OCI-M1 (cell line): ENCODE measurements around the gene RNASE1.
"Not testable (repeated sequence)": the region's sequence is repeated elsewhere in the genome, so short reads cannot be mapped to it uniquely, and the experiment has no call there.

Experiments
- DNase-seq: peaks from one replicate; lab custom pipeline; 2025; lab: John Stamatoyannopoulos, UW

The RNASE1 gene

DNA sequence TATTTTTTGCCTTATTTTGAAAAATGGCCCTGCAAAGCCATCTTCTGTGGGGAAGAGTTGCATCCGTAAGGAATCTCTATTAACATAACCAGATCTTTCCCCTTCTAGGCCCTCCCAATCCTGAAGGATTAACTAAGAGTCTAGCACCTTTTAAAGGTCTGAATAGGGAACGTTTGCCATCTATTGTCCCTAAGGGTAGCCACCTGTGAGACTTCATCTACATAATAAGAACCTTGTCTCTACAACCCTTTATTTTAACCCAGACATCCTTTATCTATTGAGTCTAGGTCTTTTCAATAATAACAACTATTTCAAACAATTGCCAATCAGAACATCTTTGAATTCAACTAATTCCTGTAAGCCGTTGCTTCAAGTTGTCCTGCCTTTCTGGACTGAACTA is 30.0 kb downstream of the RNASE1 start:
- no peak for DNase-seq

DNA sequence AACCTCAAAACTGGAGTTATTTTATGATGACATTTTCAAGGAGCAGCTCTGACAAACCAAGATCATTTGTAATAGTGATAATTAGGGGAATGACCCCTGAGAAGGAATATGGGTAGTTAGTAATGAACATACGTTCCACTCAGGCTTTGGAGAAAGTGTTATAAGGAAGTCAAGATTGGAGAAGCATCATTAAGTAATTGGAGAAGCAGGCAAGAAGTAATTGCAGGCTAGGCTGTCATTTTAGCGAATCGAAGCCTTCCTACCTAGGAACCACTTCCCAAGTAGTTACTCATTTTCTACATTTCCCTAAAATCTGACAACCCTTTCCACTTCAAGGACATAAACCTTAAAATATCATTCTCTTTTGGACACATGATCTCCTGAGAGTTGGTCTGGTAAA is 33.2 kb downstream of the RNASE1 start:
- DNase-seq: no peak

DNA sequence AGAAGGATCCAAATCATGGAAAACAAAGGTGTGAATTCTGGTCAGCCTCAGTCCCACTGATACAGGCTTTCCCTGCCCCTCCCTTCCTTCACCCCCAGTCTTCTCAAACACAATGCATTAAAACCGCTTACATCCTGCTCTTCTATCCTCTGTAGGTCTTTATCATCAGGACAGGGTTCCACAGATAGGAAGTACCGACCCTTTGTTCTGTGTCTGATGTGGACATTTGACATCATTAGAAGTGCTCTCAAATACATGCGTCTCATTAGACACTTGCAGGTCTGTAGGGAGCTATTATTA is 34.1 kb downstream of the RNASE1 start:
- no peak for DNase-seq

DNA sequence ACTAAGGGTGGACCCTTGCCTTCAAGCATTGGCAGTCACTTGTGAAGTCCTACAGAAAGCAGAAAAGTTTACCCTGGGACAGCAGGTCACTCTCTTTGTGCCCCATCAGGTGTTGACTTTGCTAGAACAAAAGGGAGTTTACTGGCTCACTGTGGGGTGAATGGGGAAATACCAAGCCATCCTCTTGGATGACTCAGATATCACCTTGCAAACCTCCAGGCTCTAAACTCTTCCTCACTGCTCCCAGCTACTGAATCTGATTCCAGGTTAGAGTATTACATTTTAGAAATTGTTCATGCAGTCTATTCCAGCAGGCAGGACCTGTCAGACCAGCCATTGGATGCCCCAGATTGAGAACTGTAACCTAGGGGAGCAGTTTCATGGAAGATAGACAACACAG is 41.7 kb downstream of the RNASE1 start:
- no peak for DNase-seq

DNA sequence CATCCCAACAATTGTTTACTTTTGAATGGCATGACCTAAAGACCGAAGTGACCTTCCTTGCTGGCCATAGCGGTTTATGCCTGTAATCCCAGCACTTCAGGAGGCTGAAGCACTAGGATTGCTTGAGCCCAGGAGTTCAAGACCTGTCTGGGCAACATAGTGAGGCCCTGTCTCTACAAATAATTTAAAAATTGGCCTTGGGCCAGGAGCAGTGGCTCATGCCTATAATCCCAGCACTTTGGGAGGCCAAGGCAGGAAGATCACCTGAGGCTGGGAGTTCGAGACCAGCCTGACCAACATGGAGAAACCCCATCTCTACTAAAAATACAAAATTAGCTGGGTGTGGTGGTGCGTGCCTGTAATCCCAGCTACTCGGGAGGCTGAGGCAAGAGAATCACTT is 43.2 kb downstream of the RNASE1 start:
- not testable (repeated sequence) for DNase-seq

DNA sequence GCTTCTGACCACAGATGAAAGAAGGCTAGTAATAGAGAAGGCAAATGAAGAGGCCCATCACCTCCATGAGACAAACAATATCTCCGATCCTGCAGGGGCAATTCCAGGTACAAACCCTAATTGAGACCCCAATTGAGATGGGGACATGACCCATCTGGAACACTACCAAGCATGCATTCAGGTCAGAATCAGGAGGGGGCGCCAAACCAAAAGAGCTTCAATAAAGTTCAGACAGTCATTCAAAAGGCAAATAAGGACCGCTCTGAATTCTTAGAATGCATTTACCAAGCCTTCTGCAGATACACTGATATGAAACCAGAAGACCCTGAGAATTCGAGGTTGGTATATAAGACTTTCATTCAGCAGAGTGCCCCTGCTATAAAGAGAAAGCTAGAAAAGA is 44.7 kb downstream of the RNASE1 start:
- peak; percentile 67 for DNase-seq

DNA sequence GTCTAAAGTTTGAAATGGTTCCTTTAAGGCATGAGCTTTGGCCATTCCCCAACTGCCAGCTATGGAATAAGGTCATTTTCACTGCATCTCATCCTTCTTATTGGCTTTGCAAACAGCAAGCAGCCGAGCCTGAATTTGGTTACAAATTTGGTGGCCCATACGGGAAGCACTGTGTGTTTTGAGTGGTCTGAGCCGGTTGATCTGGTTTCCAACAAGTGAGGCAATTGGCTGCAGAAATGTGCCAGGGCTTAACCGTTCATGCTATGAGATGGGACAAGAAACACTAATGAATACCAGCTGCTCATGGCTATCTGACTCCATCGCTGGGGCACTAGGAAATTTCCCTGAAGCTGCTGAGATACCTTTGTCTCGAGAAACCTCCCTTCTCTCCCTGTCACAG is 47.6 kb downstream of the RNASE1 start:
- no peak for DNase-seq

DNA sequence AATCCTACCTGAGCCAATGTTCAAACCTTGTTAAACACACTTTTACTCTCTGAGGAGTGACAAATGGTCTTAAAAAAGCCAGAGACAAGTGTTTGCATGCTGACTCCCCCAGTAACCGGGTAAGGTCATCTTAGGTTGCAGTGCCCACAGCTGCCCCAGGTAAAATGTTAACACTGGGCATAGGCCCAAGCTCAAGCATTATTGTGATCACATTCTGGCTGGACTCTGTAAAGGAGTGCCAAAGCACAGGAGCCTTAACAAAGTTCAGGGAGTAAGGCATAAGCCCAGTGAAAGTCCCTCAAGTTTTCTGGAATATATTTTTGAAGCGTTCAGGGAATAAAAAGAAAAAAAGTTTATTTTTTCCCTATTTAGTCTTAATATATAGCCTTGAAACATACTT is 48.3 kb downstream of the RNASE1 start:
- DNase-seq: no peak

DNA sequence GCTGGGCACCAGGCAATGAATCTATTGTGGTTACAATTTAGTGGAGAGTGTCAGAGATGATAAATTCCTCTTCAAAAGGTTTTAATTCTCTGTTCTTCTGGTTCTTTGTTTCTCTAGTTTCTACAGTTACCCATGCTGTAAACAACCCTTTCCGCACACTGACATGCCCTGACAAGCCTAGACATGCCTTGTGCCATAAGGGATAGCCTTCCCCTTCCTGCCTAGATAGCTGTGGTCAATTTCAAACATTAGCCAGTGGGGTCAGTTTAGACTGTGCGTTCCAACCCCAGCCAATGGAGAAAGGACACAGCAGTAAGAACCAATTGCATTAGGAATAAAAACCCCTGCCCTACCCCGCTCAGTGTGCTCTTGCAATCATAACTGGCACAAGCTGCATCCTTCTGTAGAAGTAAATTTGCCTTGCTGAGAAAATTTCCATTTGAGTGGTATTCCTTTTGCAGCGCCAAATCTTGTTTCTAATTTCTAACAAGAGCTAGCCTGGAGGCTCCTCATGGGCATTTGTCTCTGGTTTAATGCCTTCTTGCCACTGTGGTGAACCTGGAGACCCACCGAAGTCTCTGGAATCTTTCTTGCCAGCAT is 50.6 kb downstream of the RNASE1 start:
- no peak for DNase-seq
